Ovary (tissue), 3 donors: ENCODE measurements around the gene CRISPLD2.

Experiments used
- CTCF ChIP-seq, 3 donors: fragments of 450-650 bp in 2 of 3; fragments of 200-600 bp in 1 of 3; IDR thresholded peaks; one replicate each; pipeline versions ENCODE4 v1.5.1 to v1.8.0; 2016 to 2022; ENCODE audit warnings: antibody characterized with exemption in 3 of 3, mild to moderate bottlenecking in 1 of 3
- EP300 ChIP-seq: sonication (generic); formaldehyde crosslinking; IDR thresholded peaks from one replicate; pipeline ENCODE4 v1.6.1; 2017; ENCODE audit warnings: antibody characterized with exemption
- POLR2A ChIP-seq: fragments of 450-650 bp; IDR thresholded peaks from one replicate; pipeline ENCODE4 v1.6.1; 2017; ENCODE audit warnings: antibody characterized with exemption, mild to moderate bottlenecking, moderate library complexity
- donor health status: DM: no; HTN: no; CAD: no.

- no peak for TF ChIP-seq POLR2A
- TF ChIP-seq CTCF (IDR thresholded peaks at IDR 0.05): no peak
- TF ChIP-seq EP300: no peak
Measured at GRCh38 chr16:84791088-84791487, 28.7 kb upstream of the CRISPLD2 start.
